Hepatocyte (in vitro differentiated cells): ENCODE results near the gene PRSS48.

Experiments
- EZH2phosphoT487 ChIP-seq: fragments of 200-600 bp; sonication (generic); IDR thresholded peaks from one replicate; pipeline ENCODE4 v1.6.1; 2018; ENCODE audit warnings: antibody characterized with exemption, mild to moderate bottlenecking, low read depth, moderate library complexity; ENCODE audit not compliant: unreplicated experiment, severe bottlenecking
- TF ChIP-seq, protein P1 (sequence below): fragments of 200-600 bp; sonication (generic); IDR thresholded peaks from 2 replicates; pipeline ENCODE4 v1.5.1; 2016; ENCODE audit warnings: antibody characterized with exemption, mild to moderate bottlenecking; ENCODE audit not compliant: poor library complexity

- TF ChIP-seq, protein P1, sequence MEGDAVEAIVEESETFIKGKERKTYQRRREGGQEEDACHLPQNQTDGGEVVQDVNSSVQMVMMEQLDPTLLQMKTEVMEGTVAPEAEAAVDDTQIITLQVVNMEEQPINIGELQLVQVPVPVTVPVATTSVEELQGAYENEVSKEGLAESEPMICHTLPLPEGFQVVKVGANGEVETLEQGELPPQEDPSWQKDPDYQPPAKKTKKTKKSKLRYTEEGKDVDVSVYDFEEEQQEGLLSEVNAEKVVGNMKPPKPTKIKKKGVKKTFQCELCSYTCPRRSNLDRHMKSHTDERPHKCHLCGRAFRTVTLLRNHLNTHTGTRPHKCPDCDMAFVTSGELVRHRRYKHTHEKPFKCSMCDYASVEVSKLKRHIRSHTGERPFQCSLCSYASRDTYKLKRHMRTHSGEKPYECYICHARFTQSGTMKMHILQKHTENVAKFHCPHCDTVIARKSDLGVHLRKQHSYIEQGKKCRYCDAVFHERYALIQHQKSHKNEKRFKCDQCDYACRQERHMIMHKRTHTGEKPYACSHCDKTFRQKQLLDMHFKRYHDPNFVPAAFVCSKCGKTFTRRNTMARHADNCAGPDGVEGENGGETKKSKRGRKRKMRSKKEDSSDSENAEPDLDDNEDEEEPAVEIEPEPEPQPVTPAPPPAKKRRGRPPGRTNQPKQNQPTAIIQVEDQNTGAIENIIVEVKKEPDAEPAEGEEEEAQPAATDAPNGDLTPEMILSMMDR, result no peak
- no peak for TF ChIP-seq EZH2phosphoT487
These were observed 49.8 kb upstream of the PRSS48 start for GRCh38 chr4:151227172-151227571.
